Progenitor cell of endocrine pancreas (in vitro differentiated cells): Measurements from ENCODE around the gene HSD17B11. TPM values are rescaled to one million over a fixed set of nuclear protein-coding genes. Genes with fewer than 3 reads are reported as not detected.
A peak's percentile ranks its signal among the peaks of the same experiment; 100 is the strongest.
"Not testable (repeated sequence)": the region's sequence is repeated elsewhere in the genome, so short reads cannot be mapped to it uniquely, and the experiment has no call there.

Experiments
- DNase-seq: peaks from one replicate; pipeline ENCODE4 v3.0.0; 2021; ENCODE audit warnings: low spot score; ENCODE audit not compliant: unreplicated experiment
- H3K27ac Mint-ChIP-seq: 2 replicates; pipeline ENCODE4 v1.8.0; 2021; ENCODE audit warnings: mild to moderate bottlenecking, moderate library complexity, mixed read lengths
- H3K27me3 Mint-ChIP-seq: 2 replicates; pipeline ENCODE4 v1.8.0; 2021; ENCODE audit warnings: mixed read lengths
- H3K36me3 Mint-ChIP-seq: 2 replicates; pipeline ENCODE4 v1.8.0; 2022; ENCODE audit warnings: mixed read lengths; ENCODE audit not compliant: insufficient read depth
- H3K4me1 Mint-ChIP-seq: 2 replicates; pipeline ENCODE4 v1.8.0; 2021; ENCODE audit warnings: low read depth, mixed read lengths
- H3K4me3 Mint-ChIP-seq: 2 replicates; pipeline ENCODE4 v1.8.0; 2021; ENCODE audit warnings: low read depth, mild to moderate bottlenecking, moderate library complexity, mixed read lengths
- H3K9me3 Mint-ChIP-seq: 2 replicates; pipeline ENCODE4 v1.8.0; 2021; ENCODE audit warnings: low read depth, mixed read lengths
- CTCF ChIP-seq: fragments of 200-600 bp; sonication (generic); IDR thresholded peaks from one replicate; pipeline ENCODE4 v1.5.0; 2021; ENCODE audit warnings: antibody characterized with exemption, mild to moderate bottlenecking; ENCODE audit not compliant: unreplicated experiment
- total RNA-seq: library from RNA; stranded (reverse); gene quantifications from 2 replicates; pipeline ENCODE4 v1.2.1, GENCODE V29; 2021

Gene HSD17B11
- total RNA-seq, 1 donor from 2014 or later: 28.2 TPM

- Mint-ChIP-seq H3K36me3 (peaks cover 24% of the 10 kb centered on the region), H3K9me3 (peaks cover 19% of the 10 kb centered on the region), H3K27me3 (no peaks in the 10 kb centered on the region), H3K4me1 (peaks cover 21% of the 10 kb centered on the region), H3K27ac (peak overlapping the region; percentile 97), H3K4me3 (peak overlapping the region; percentile 90)
- TF ChIP-seq CTCF: no peak
- no peak for DNase-seq
These were observed 467 bp downstream of the HSD17B11 start for GRCh38 chr4:87390551-87390890.

GRCh38 chr4:87390055-87390454, 933 bp downstream of the HSD17B11 start:
- H3K36me3 Mint-ChIP-seq: peaks cover 26% of the 10 kb centered on the region
- peak overlapping the region; percentile 97 for H3K27ac Mint-ChIP-seq
- peaks cover 21% of the 10 kb centered on the region for H3K4me1 Mint-ChIP-seq
- DNase-seq, H3K27me3 Mint-ChIP-seq: not testable (repeated sequence)
- H3K4me3 Mint-ChIP-seq: peak overlapping the region; percentile 90
- peaks cover 21% of the 10 kb centered on the region for H3K9me3 Mint-ChIP-seq

- Mint-ChIP-seq H3K36me3 (peaks cover 33% of the 10 kb centered on the region), H3K27ac (no peak overlapping the region), H3K27me3 (no peaks in the 10 kb centered on the region), H3K9me3 (peaks cover 26% of the 10 kb centered on the region), H3K4me1 (peaks cover 21% of the 10 kb centered on the region), H3K4me3 (no peak overlapping the region)
- TF ChIP-seq CTCF: no peak
- no peak for DNase-seq
These were observed 2.1 kb downstream of the HSD17B11 start for GRCh38 chr4:87388901-87389300.

- no peak for TF ChIP-seq CTCF
- Mint-ChIP-seq H3K4me1 (peaks cover 25% of the 10 kb centered on the region), H3K27ac (no peak overlapping the region), H3K9me3 (peaks cover 30% of the 10 kb centered on the region), H3K36me3 (peaks cover 43% of the 10 kb centered on the region), H3K27me3 (no peaks in the 10 kb centered on the region), H3K4me3 (no peak overlapping the region)
- no peak for DNase-seq
These were observed 3.8 kb downstream of the HSD17B11 start for GRCh38 chr4:87387237-87387636.

GRCh38 chr4:87384466-87385132, 6.4 kb downstream of the HSD17B11 start:
- Mint-ChIP-seq H3K36me3 (peaks cover 52% of the 10 kb centered on the region), H3K9me3 (peaks cover 30% of the 10 kb centered on the region), H3K4me1 (peaks cover 14% of the 10 kb centered on the region)
- not testable (repeated sequence) for H3K4me3 Mint-ChIP-seq, H3K27me3 Mint-ChIP-seq, H3K27ac Mint-ChIP-seq, DNase-seq

- TF ChIP-seq CTCF: no peak
These were observed 8.1 kb downstream of the HSD17B11 start for GRCh38 chr4:87382931-87383330.

More at GRCh38 chr4:87382931-87383330, 8.1 kb downstream of the HSD17B11 start:
- Mint-ChIP-seq H3K27me3 (no peaks in the 10 kb centered on the region), H3K9me3 (peaks cover 25% of the 10 kb centered on the region), H3K4me1 (peaks cover 8% of the 10 kb centered on the region), H3K4me3 (no peak overlapping the region), H3K36me3 (peaks cover 45% of the 10 kb centered on the region), H3K27ac (peak overlapping the region; percentile 9)
- no peak for DNase-seq
